HL-60 (cell line): ENCODE measurements around the gene EXOC2.

Experiments used
- POLR2AphosphoS5 ChIP-seq: IDR thresholded peaks from 2 replicates; pipeline ENCODE4 v1.6.1; 2012; ENCODE audit warnings: low read depth
- REST ChIP-seq: IDR thresholded peaks from 2 replicates; pipeline ENCODE4 v1.6.1; 2012; ENCODE audit warnings: low read depth; ENCODE audit not compliant: insufficient replicate concordance
- TF ChIP-seq, protein P1 (sequence below): IDR thresholded peaks from one replicate; pipeline ENCODE4 v1.5.1; 2011; ENCODE audit warnings: low read length, control low read depth, inconsistent platforms; ENCODE audit not compliant: insufficient read depth

- TF ChIP-seq, protein P1, sequence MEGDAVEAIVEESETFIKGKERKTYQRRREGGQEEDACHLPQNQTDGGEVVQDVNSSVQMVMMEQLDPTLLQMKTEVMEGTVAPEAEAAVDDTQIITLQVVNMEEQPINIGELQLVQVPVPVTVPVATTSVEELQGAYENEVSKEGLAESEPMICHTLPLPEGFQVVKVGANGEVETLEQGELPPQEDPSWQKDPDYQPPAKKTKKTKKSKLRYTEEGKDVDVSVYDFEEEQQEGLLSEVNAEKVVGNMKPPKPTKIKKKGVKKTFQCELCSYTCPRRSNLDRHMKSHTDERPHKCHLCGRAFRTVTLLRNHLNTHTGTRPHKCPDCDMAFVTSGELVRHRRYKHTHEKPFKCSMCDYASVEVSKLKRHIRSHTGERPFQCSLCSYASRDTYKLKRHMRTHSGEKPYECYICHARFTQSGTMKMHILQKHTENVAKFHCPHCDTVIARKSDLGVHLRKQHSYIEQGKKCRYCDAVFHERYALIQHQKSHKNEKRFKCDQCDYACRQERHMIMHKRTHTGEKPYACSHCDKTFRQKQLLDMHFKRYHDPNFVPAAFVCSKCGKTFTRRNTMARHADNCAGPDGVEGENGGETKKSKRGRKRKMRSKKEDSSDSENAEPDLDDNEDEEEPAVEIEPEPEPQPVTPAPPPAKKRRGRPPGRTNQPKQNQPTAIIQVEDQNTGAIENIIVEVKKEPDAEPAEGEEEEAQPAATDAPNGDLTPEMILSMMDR = no peak
- TF ChIP-seq REST (no peak), POLR2AphosphoS5 (no peak)
Measured at GRCh38 chr6:731924-732323, 39.0 kb upstream of the EXOC2 start.
